ENCODE data around the gene PLEK. TPM values are rescaled to one million over a fixed set of nuclear protein-coding genes. Genes with fewer than 3 reads are reported as not detected.

The PLEK gene
- total and polyA plus RNA-seq, 2 donors (not counting 3 experiments of a cell fraction or from before 2014, with no cell fraction given) = 0.03 to 0.11 TPM

DNA sequence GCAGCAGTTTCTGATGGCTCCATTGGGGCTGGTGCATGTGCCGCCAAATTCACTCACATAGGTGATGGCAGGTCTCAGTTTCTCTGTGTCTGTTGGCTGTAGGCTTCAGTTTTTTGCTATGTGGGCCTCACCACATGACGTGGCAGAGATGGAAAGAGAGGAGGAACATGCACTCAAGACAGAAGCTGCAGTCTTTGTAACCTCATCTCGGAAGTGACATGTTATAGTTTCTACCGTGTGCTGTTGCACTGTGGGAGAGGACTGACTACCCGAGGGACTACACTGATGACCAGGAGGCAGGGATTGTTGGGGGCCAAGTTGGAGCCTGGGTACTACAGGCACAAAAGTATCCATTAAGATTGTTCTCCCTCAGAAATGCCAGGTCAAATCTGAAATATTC lies 36.2 kb upstream of the PLEK start:
- Histone ChIP-seq H3K4me1 (ENCODE audit: control insufficient read depth, extremely low read depth, insufficient read depth, low read length) (no peaks in the 10 kb centered on the region), H3K36me3 (ENCODE audit: control insufficient read depth in 2 of 2, extremely low read depth in 1 of 2, insufficient read depth in 2 of 2, low read length in 2 of 2) (no peaks in the 10 kb centered on the region), H3K4me3 (replicated peaks in 1 of 3; ENCODE audit: insufficient read depth in 1 of 3, low read depth in 1 of 3, low read length in 3 of 3) (no peak overlapping the region), H2AFZ (ENCODE audit: low read depth, low read length) (no peak overlapping the region), H3K9me3 (replicated peaks; ENCODE audit: control insufficient read depth, insufficient read depth, low read length) (no peaks in the 10 kb centered on the region), H3K27me3 (ENCODE audit: control insufficient read depth in 2 of 2, insufficient read depth in 2 of 2, low read length in 2 of 2) (no peaks in the 10 kb centered on the region), H3K79me2 (ENCODE audit: control insufficient read depth, insufficient read depth, low read length) (no peaks in the 10 kb centered on the region), H4K20me1 (replicated peaks; ENCODE audit: control insufficient read depth, extremely low read depth, insufficient read depth, low read length) (no peaks in the 10 kb centered on the region), H3K27ac (ENCODE audit: insufficient read depth, low read depth, low read length) (no peak overlapping the region), H3K9ac (replicated peaks; ENCODE audit: extremely low read depth, insufficient read depth, low read length) (no peak overlapping the region), H3K4me2 (ENCODE audit: insufficient read depth, low read length) (no peak overlapping the region), H3K9me1 (replicated peaks; ENCODE audit: control insufficient read depth, extremely low read depth, insufficient read depth, low read length) (no peaks in the 10 kb centered on the region)
- POLR2A ChIA-PET = no interaction called here
- no TSS peak for BruUV-seq (replicated peaks)
- intact Hi-C loops (cut with micrococcal nuclease) = no loop called here
- TF ChIP-seq EZH2 (IDR thresholded peaks at IDR 0.05; ENCODE audit: borderline replicate concordance, low read depth, low read length, severe bottlenecking) (no peak), FOS (IDR thresholded peaks at IDR 0.05; ENCODE audit: borderline replicate concordance, insufficient read depth, low read length) (no peak), POLR2AphosphoS5 (IDR thresholded peaks at IDR 0.05; ENCODE audit: insufficient read depth, low read depth, low read length) (no peak), POLR2A (IDR thresholded peaks at IDR 0.05; ENCODE audit: low read depth, low read length) (no peak), GATA2 (IDR thresholded peaks at IDR 0.05; ENCODE audit: insufficient read depth, insufficient read length, low read depth, low read length) (no peak), MYC (IDR thresholded peaks at IDR 0.05; ENCODE audit: low read depth, low read length) (no peak), JUN (IDR thresholded peaks at IDR 0.05; ENCODE audit: borderline replicate concordance, insufficient read depth, insufficient read length, low read depth) (no peak)
- TF ChIP-seq, protein P1, sequence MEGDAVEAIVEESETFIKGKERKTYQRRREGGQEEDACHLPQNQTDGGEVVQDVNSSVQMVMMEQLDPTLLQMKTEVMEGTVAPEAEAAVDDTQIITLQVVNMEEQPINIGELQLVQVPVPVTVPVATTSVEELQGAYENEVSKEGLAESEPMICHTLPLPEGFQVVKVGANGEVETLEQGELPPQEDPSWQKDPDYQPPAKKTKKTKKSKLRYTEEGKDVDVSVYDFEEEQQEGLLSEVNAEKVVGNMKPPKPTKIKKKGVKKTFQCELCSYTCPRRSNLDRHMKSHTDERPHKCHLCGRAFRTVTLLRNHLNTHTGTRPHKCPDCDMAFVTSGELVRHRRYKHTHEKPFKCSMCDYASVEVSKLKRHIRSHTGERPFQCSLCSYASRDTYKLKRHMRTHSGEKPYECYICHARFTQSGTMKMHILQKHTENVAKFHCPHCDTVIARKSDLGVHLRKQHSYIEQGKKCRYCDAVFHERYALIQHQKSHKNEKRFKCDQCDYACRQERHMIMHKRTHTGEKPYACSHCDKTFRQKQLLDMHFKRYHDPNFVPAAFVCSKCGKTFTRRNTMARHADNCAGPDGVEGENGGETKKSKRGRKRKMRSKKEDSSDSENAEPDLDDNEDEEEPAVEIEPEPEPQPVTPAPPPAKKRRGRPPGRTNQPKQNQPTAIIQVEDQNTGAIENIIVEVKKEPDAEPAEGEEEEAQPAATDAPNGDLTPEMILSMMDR (IDR thresholded peaks at IDR 0.05; ENCODE audit: extremely low read depth in 1 of 2, insufficient read depth in 1 of 2, low read depth in 1 of 2, low read length in 2 of 2) = no peak
- TF ChIP-seq, protein P2, sequence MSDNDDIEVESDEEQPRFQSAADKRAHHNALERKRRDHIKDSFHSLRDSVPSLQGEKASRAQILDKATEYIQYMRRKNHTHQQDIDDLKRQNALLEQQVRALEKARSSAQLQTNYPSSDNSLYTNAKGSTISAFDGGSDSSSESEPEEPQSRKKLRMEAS (IDR thresholded peaks at IDR 0.05; ENCODE audit: insufficient read depth, insufficient read length) = no peak
- dilution Hi-C loops (cut with MboI; ENCODE audit: extremely low pct_ligation_motif_present, low sequenced_read_pairs) = no loop called here
- CTCF ChIA-PET = no interaction called here
- no peak for FAIRE-seq
- no peak for DNase-seq (ENCODE audit: low read depth, low spot score)
